ENCODE measurements around the gene EHD1. TPM values are rescaled to one million over a fixed set of nuclear protein-coding genes. Genes with fewer than 3 reads are reported as not detected.
A peak's percentile ranks its signal among the peaks of the same experiment; 100 is the strongest.
"Not testable (repeated sequence)": the region's sequence is repeated elsewhere in the genome, so short reads cannot be mapped to it uniquely, and the experiment has no call there.

EHD1 gene
- total RNA-seq, 1 donor, result 183 TPM

- H3K4me3 ChIP-seq (ENCODE audit: low read length), result no peak overlapping the region
Observed at GRCh38 chr11:64852804-64853509, 25.5 kb downstream of the EHD1 start.

GRCh38 chr11:64851831-64852351, 26.5 kb downstream of the EHD1 start:
- Histone ChIP-seq H3K4me3 (ENCODE audit: low read length) (no peak overlapping the region), H3K4me1 (ENCODE audit: insufficient read depth, low read length) (peaks cover 100% of the 10 kb centered on the region)

More at GRCh38 chr11:64852804-64853509, 25.5 kb downstream of the EHD1 start:
- peaks cover 100% of the 10 kb centered on the region for H3K4me1 ChIP-seq (ENCODE audit: insufficient read depth, low read length)
- no peaks in the 10 kb centered on the region for H3K9me3 ChIP-seq (ENCODE audit: low read depth, low read length)
- no peaks in the 10 kb centered on the region for H3K27me3 ChIP-seq (ENCODE audit: insufficient read depth, low read length)

GRCh38 chr11:64850979-64851567, 27.3 kb downstream of the EHD1 start:
- H3K9me3 ChIP-seq (ENCODE audit: low read depth, low read length), result no peaks in the 10 kb centered on the region
- peaks cover 94% of the 10 kb centered on the region for H3K4me1 ChIP-seq (ENCODE audit: insufficient read depth, low read length)
- H3K4me3 ChIP-seq (ENCODE audit: low read length), result no peak overlapping the region
- no peaks in the 10 kb centered on the region for H3K27me3 ChIP-seq (ENCODE audit: insufficient read depth, low read length)

More at GRCh38 chr11:64851831-64852351, 26.5 kb downstream of the EHD1 start:
- no peaks in the 10 kb centered on the region for H3K9me3 ChIP-seq (ENCODE audit: low read depth, low read length)
- H3K27me3 ChIP-seq (ENCODE audit: insufficient read depth, low read length), result no peaks in the 10 kb centered on the region

- Histone ChIP-seq H3K27me3 (ENCODE audit: insufficient read depth, low read length) (no peaks in the 10 kb centered on the region), H3K4me1 (ENCODE audit: insufficient read depth, low read length) (peaks cover 87% of the 10 kb centered on the region), H3K4me3 (ENCODE audit: low read length) (no peak overlapping the region), H3K9me3 (ENCODE audit: low read depth, low read length) (no peaks in the 10 kb centered on the region)
Observed at GRCh38 chr11:64849598-64850356, 28.6 kb downstream of the EHD1 start.

- H3K4me1 ChIP-seq (ENCODE audit: insufficient read depth, low read length), result peaks cover 84% of the 10 kb centered on the region
- no peak overlapping the region for H3K4me3 ChIP-seq (ENCODE audit: low read length)
- H3K9me3 ChIP-seq (ENCODE audit: low read depth, low read length), result no peaks in the 10 kb centered on the region
- H3K27me3 ChIP-seq (ENCODE audit: insufficient read depth, low read length), result no peaks in the 10 kb centered on the region
Observed at GRCh38 chr11:64848826-64849597, 29.4 kb downstream of the EHD1 start.

GRCh38 chr11:64848214-64848825, 30.1 kb downstream of the EHD1 start:
- Histone ChIP-seq H3K4me3 (ENCODE audit: low read length) (no peak overlapping the region), H3K9me3 (ENCODE audit: low read depth, low read length) (no peaks in the 10 kb centered on the region), H3K4me1 (ENCODE audit: insufficient read depth, low read length) (peaks cover 82% of the 10 kb centered on the region), H3K27me3 (ENCODE audit: insufficient read depth, low read length) (no peaks in the 10 kb centered on the region)

GRCh38 chr11:64846998-64847666, 31.3 kb downstream of the EHD1 start:
- Histone ChIP-seq H3K9me3 (ENCODE audit: low read depth, low read length) (no peaks in the 10 kb centered on the region), H3K4me3 (ENCODE audit: low read length) (no peak overlapping the region), H3K27me3 (ENCODE audit: insufficient read depth, low read length) (no peaks in the 10 kb centered on the region), H3K4me1 (ENCODE audit: insufficient read depth, low read length) (peaks cover 70% of the 10 kb centered on the region)

GRCh38 chr11:64845776-64846129, 32.7 kb downstream of the EHD1 start:
- not testable (repeated sequence) for H3K9me3 ChIP-seq (ENCODE audit: low read depth, low read length); H3K27me3 ChIP-seq (ENCODE audit: insufficient read depth, low read length); H3K4me3 ChIP-seq (ENCODE audit: low read length)
- peaks cover 56% of the 10 kb centered on the region for H3K4me1 ChIP-seq (ENCODE audit: insufficient read depth, low read length)

- Histone ChIP-seq H3K4me1 (ENCODE audit: insufficient read depth, low read length) (peaks cover 51% of the 10 kb centered on the region), H3K4me3 (ENCODE audit: low read length) (peak overlapping the region; percentile 28), H3K27me3 (ENCODE audit: insufficient read depth, low read length) (no peaks in the 10 kb centered on the region)
Observed at GRCh38 chr11:64845129-64845775, 33.2 kb downstream of the EHD1 start.

GRCh38 chr11:64844330-64845128, 33.9 kb downstream of the EHD1 start, which contains the start of gene CDC42BPG:
Gene CDC42BPG, minus strand, starts transcription at chr11:64844653. Its CDS starts 84 bp downstream, at chr11:64844569.
- Histone ChIP-seq H3K9me3 (ENCODE audit: low read depth, low read length) (no peaks in the 10 kb centered on the region), H3K4me3 (ENCODE audit: low read length) (peak within 1 kb of the TSS; percentile 32), H3K27me3 (ENCODE audit: insufficient read depth, low read length) (no peaks in the 10 kb centered on the region), H3K4me1 (ENCODE audit: insufficient read depth, low read length) (peaks cover 44% of the 10 kb centered on the region)

More at GRCh38 chr11:64845129-64845775, 33.2 kb downstream of the EHD1 start:
- H3K9me3 ChIP-seq (ENCODE audit: low read depth, low read length), result no peaks in the 10 kb centered on the region

- Histone ChIP-seq H3K9me3 (ENCODE audit: low read depth, low read length) (no peaks in the 10 kb centered on the region), H3K27me3 (ENCODE audit: insufficient read depth, low read length) (no peaks in the 10 kb centered on the region), H3K4me1 (ENCODE audit: insufficient read depth, low read length) (peaks cover 37% of the 10 kb centered on the region), H3K4me3 (ENCODE audit: low read length) (peak overlapping the region; percentile 32)
Observed at GRCh38 chr11:64843686-64844329, 34.6 kb downstream of the EHD1 start.

- H3K4me3 ChIP-seq (ENCODE audit: low read length), result no peak overlapping the region
- H3K27me3 ChIP-seq (ENCODE audit: insufficient read depth, low read length), result no peaks in the 10 kb centered on the region
- H3K9me3 ChIP-seq (ENCODE audit: low read depth, low read length), result no peaks in the 10 kb centered on the region
- peaks cover 30% of the 10 kb centered on the region for H3K4me1 ChIP-seq (ENCODE audit: insufficient read depth, low read length)
Observed at GRCh38 chr11:64842851-64843685, 35.4 kb downstream of the EHD1 start.

Measured in mononuclear cell (primary cell).